GM23248 (cell line): ENCODE data around the gene EPHA3. TPM values are rescaled to one million over a fixed set of nuclear protein-coding genes. Genes with fewer than 3 reads are reported as not detected.

Experiments
- DNase-seq: peaks from one replicate; pipeline ENCODE4 v3.0.0-alpha.2; 2015
- H2AFZ ChIP-seq: fragments of 200-600 bp; sonication (generic); 2 replicates; pipeline ENCODE4 v1.6.1; 2016; ENCODE audit warnings: antibody characterized with exemption
- H3F3A ChIP-seq: fragments of 200-600 bp; sonication (generic); 2 replicates; pipeline ENCODE4 v1.6.1; 2016; ENCODE audit warnings: mild to moderate bottlenecking, antibody characterized with exemption, mixed run types; ENCODE audit not compliant: insufficient read depth
- H3K27ac ChIP-seq: fragments of 200-600 bp; sonication (generic); 2 replicates; pipeline ENCODE4 v1.5.1; 2016; ENCODE audit warnings: mild to moderate bottlenecking
- H3K27me3 ChIP-seq: fragments of 200-600 bp; sonication (generic); replicated peaks from 2 replicates; pipeline ENCODE4 v1.6.1; 2016; ENCODE audit warnings: mild to moderate bottlenecking; ENCODE audit not compliant: insufficient read depth
- H3K36me3 ChIP-seq: fragments of 200-600 bp; sonication (generic); 2 replicates; pipeline ENCODE4 v1.6.1; 2016; ENCODE audit warnings: low read depth, mild to moderate bottlenecking
- H3K4me1 ChIP-seq: fragments of 200-600 bp; sonication (generic); 2 replicates; pipeline ENCODE4 v1.6.1; 2016; ENCODE audit warnings: mild to moderate bottlenecking; ENCODE audit not compliant: insufficient read depth
- H3K4me2 ChIP-seq: fragments of 200-600 bp; sonication (generic); one replicate; pipeline ENCODE4 v1.6.1; 2016; ENCODE audit warnings: mild to moderate bottlenecking; ENCODE audit not compliant: unreplicated experiment
- H3K4me3 ChIP-seq: fragments of 200-600 bp; sonication (generic); 2 replicates; pipeline ENCODE4 v1.5.1; 2016; ENCODE audit warnings: mild to moderate bottlenecking
- H3K79me2 ChIP-seq: fragments of 200-600 bp; sonication (generic); 2 replicates; pipeline ENCODE4 v1.6.1; 2016; ENCODE audit warnings: mild to moderate bottlenecking; ENCODE audit not compliant: insufficient read depth
- H3K9ac ChIP-seq: fragments of 200-600 bp; sonication (generic); 2 replicates; pipeline ENCODE4 v1.6.1; 2016; ENCODE audit warnings: mild to moderate bottlenecking
- H3K9me2 ChIP-seq: fragments of 200-600 bp; sonication (generic); 2 replicates; pipeline ENCODE4 v1.6.1; 2016; ENCODE audit warnings: mixed run types, mild to moderate bottlenecking, moderate library complexity; ENCODE audit not compliant: insufficient read depth
- H3K9me3 ChIP-seq: fragments of 200-600 bp; sonication (generic); one replicate; pipeline ENCODE4 v1.6.1; 2017; ENCODE audit warnings: low read depth
- H4K20me1 ChIP-seq: fragments of 200-600 bp; sonication (generic); 2 replicates; pipeline ENCODE4 v1.6.0; 2016; ENCODE audit not compliant: insufficient read depth
- EZH2 ChIP-seq: fragments of 200-600 bp; sonication (generic); IDR thresholded peaks from 2 replicates; pipeline ENCODE4 v1.6.1; 2018; ENCODE audit warnings: antibody characterized with exemption, mild to moderate bottlenecking; ENCODE audit not compliant: insufficient read depth, poor library complexity, severe bottlenecking
- EZH2phosphoT487 ChIP-seq: fragments of 200-600 bp; sonication (generic); IDR thresholded peaks from 2 replicates; pipeline ENCODE4 v1.6.1; 2018; ENCODE audit warnings: antibody characterized with exemption, moderate library complexity, mild to moderate bottlenecking, low read depth; ENCODE audit not compliant: insufficient read depth
- WGBS, 2 experiments: methylation state at CpG; one replicate each; pipeline ENCODE4 v1.1.6; 2015 to 2017; ENCODE audit warnings: low lambda C conversion rate in 2 of 2, low coverage in 1 of 2; ENCODE audit errors: missing lambda C conversion rate in 2 of 2; 5-methylcytosine and 5-hydroxymethylcytosine counted together
- in situ Hi-C: fragments of 300-500 bp; cut with MboI; formaldehyde crosslinking; loops from 2 replicates; pipeline ENCODE4 v1.15.0; 2020
- polyA plus RNA-seq: library from polyadenylated mRNA; unstranded; fragments of >200 nt; fragmentation: Nextera tagmentation; extraction: Ambion mirVana; gene quantifications from 2 replicates; pipeline ENCODE4 v1.2.1, GENCODE V29; 2016
- total RNA-seq: library from RNA; depleted of rRNA; stranded (reverse); fragments of >200 nt; shearing (Covaris generic); gene quantifications from 2 replicates; pipeline ENCODE4 v1.2.3, GENCODE V29; 2014

EPHA3 gene
- total and polyA plus RNA-seq, 2 experiments from 2014 or later, result under 0.01 to 0.05 TPM

GRCh38 chr3:89289574-89290190, 182.3 kb downstream of the EPHA3 start:
- H3K27me3 ChIP-seq, result no peaks in the 10 kb centered on the region
- no peaks in the 10 kb centered on the region for H3K4me1 ChIP-seq
- no peak overlapping the region for H2AFZ ChIP-seq
- no peak overlapping the region for H3K27ac ChIP-seq
- no peaks in the 10 kb centered on the region for H3K9me3 ChIP-seq
- TF ChIP-seq EZH2phosphoT487 (no peak), EZH2 (no peak)
- no peaks in the 10 kb centered on the region for H3K79me2 ChIP-seq
- no peak overlapping the region for H3K4me2 ChIP-seq
- H3K9ac ChIP-seq, result no peak overlapping the region
- no peak for DNase-seq
- H3K36me3 ChIP-seq, result no peaks in the 10 kb centered on the region
- H3K9me2 ChIP-seq, result no peaks in the 10 kb centered on the region
- in situ Hi-C loops, result no loop called here
- no peak overlapping the region for H3K4me3 ChIP-seq
- no peaks in the 10 kb centered on the region for H3F3A ChIP-seq
- WGBS, 2 experiments, result 73 to 76% methylated on average over 5 of the region's 5 CpGs
- H4K20me1 ChIP-seq, result no peaks in the 10 kb centered on the region

- no peaks in the 10 kb centered on the region for H4K20me1 ChIP-seq
- H3K9me2 ChIP-seq, result no peaks in the 10 kb centered on the region
- H3K9ac ChIP-seq, result no peak overlapping the region
- H3K79me2 ChIP-seq, result no peaks in the 10 kb centered on the region
- H3K4me1 ChIP-seq, result peaks cover 13% of the 10 kb centered on the region
- H2AFZ ChIP-seq, result no peak overlapping the region
- 62 to 69% methylated on average over 1 of the region's 1 CpG for WGBS, 2 experiments
- H3K27me3 ChIP-seq, result no peaks in the 10 kb centered on the region
- H3K9me3 ChIP-seq, result no peaks in the 10 kb centered on the region
- in situ Hi-C loops, result no loop called here
- no peak for DNase-seq
- H3F3A ChIP-seq, result no peaks in the 10 kb centered on the region
- H3K4me2 ChIP-seq, result no peak overlapping the region
- no peak overlapping the region for H3K27ac ChIP-seq
- H3K4me3 ChIP-seq, result no peak overlapping the region
- H3K36me3 ChIP-seq, result no peaks in the 10 kb centered on the region
- no peak for TF ChIP-seq EZH2
- TF ChIP-seq EZH2phosphoT487, result no peak
Observed at GRCh38 chr3:89297199-89297598, 189.8 kb downstream of the EPHA3 start.

- Histone ChIP-seq H3K27me3 (no peaks in the 10 kb centered on the region), H3K4me3 (0 out of 2 replicates have a peak overlapping the region, but pooled peaks have one; percentile 1), H3K4me1 (peaks cover 26% of the 10 kb centered on the region), H3K79me2 (no peaks in the 10 kb centered on the region), H3F3A (no peaks in the 10 kb centered on the region), H3K9ac (no peak overlapping the region), H4K20me1 (no peaks in the 10 kb centered on the region), H3K27ac (no peak overlapping the region), H3K4me2 (peak overlapping the region; percentile 22), H3K9me3 (no peaks in the 10 kb centered on the region), H2AFZ (0 out of 2 replicates have a peak overlapping the region, but pooled peaks have one; percentile 11), H3K36me3 (no peaks in the 10 kb centered on the region), H3K9me2 (no peaks in the 10 kb centered on the region)
- 14 to 32% methylated on average over 2 of the region's 2 CpGs for WGBS, 2 experiments
- DNase-seq, result peak; percentile 35
- in situ Hi-C loops, result no loop called here
- TF ChIP-seq EZH2, result no peak
- TF ChIP-seq EZH2phosphoT487, result no peak
Observed at GRCh38 chr3:89300526-89300925, 193.1 kb downstream of the EPHA3 start.

- Histone ChIP-seq H3K9ac (no peak overlapping the region), H3K27ac (no peak overlapping the region), H3K79me2 (no peaks in the 10 kb centered on the region), H3K27me3 (no peaks in the 10 kb centered on the region), H4K20me1 (no peaks in the 10 kb centered on the region), H3K36me3 (no peaks in the 10 kb centered on the region), H3K4me2 (peak overlapping the region; percentile 22), H3K9me2 (no peaks in the 10 kb centered on the region), H3K9me3 (no peaks in the 10 kb centered on the region), H3K4me1 (peaks cover 26% of the 10 kb centered on the region), H2AFZ (0 out of 2 replicates have a peak overlapping the region, but pooled peaks have one; percentile 11), H3F3A (no peaks in the 10 kb centered on the region), H3K4me3 (0 out of 2 replicates have a peak overlapping the region, but pooled peaks have one; percentile 1)
- in situ Hi-C loops, result no loop called here
- no peak for TF ChIP-seq EZH2phosphoT487
- no peak for TF ChIP-seq EZH2
- DNase-seq, result peak; percentile 56
- 0 to 3% methylated on average over 2 of the region's 2 CpGs for WGBS, 2 experiments
Observed at GRCh38 chr3:89300981-89301380, 193.6 kb downstream of the EPHA3 start.
